ENCODE data around the gene PDE6A. TPM values are rescaled to one million over a fixed set of nuclear protein-coding genes. Genes with fewer than 3 reads are reported as not detected.

PDE6A gene
- total RNA-seq, 1 donor from 2014 or later, result not detected

GRCh38 chr5:149841851-149842793 lies 102.5 kb downstream of the PDE6A start:
- FAIRE-seq (no peak), DNase-seq (ENCODE audit: low spot score in 2 of 2) (no peak)

DNA sequence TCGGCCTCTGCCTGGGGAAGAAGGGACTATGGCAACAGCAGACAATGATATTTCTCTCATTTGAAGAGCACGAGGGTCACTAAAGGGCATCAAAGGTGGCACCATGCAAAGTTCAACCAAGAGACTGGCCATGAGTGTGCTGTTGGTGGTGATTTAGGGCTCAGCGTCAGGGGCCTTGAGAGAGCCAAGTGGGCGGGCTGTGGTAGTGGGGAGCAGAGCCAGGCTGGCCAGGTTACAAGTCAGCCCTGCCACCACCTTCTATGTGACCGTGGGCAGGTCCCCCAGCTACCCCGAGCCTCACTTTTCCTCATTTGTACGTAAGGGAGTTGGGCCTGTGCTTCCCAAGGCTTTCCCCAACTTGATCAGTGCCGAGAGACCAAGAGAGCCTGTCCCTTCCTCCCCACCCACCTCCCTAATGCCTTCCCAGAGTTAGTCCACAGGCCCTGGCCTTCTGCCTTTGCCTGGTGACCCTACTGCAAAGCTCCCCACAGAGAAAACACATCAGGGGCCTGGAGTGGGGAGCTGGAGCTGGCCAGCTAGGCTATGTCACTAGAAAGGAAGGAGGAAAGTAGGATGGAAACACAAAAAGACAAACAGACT lies 104.3 kb downstream of the PDE6A start:
- FAIRE-seq (no peak), DNase-seq (ENCODE audit: low spot score in 2 of 2) (no peak)

GRCh38 chr5:149839761-149840160 lies 104.8 kb downstream of the PDE6A start:
- DNase-seq (ENCODE audit: low spot score in 2 of 2) (no peak), FAIRE-seq (no peak)

DNA sequence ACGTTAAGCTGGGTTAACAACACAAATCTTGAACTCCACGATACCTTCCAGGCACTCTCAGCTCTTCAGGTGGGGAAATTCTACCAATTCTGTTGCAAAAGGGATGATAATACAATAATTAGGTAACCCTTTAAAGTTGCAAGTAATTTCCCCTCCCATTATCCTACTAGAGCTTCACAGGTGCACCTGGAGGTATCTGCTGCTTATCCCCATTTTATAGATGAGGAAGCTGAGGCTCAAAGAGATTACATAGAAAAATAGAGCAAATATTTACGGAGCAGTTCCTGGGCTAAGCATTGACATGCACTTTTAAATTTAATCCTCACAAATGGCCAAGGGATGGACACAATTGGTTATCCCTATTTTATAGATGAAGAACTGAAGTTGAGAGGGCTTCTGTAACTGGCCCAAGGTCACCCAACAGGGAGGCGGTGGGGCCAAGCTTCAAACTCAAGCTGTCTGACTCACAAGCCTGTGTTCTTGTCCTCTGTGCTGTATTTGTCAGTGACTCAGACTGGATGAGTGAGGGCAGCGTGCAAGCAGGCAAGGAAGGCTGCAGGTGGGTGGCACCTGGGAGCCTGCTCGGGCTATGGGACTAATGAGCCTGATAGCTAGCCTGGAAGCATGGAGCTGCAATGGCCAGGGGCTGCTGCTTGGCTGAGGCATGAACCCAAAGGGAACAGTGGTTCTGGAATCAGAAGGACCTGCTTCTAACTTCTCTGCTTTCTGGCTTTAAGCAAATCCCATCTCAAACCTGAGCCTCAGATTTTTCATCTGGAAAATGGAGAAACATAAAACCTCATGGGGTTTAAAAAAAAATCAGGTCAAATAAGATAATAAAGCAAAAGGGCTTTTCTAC lies 105.5 kb downstream of the PDE6A start:
- DNase-seq (ENCODE audit: low spot score in 2 of 2), result no peak
- FAIRE-seq, result no peak

GRCh38 chr5:149837680-149838269 lies 106.8 kb downstream of the PDE6A start:
- DNase-seq (ENCODE audit: low spot score in 2 of 2) (peak; percentile 36 to 76), FAIRE-seq (no peak)

- no peak for FAIRE-seq
- DNase-seq (ENCODE audit: low spot score in 2 of 2), result no peak
Measured at GRCh38 chr5:149836451-149837139, 108.0 kb downstream of the PDE6A start.

GRCh38 chr5:149834246-149834855 lies 110.2 kb downstream of the PDE6A start:
- DNase-seq (ENCODE audit: low spot score in 2 of 2) (peak; percentile 41 to 73), FAIRE-seq (no peak)

- FAIRE-seq (no peak), DNase-seq (ENCODE audit: low spot score in 2 of 2) (no peak)
Measured at GRCh38 chr5:149833116-149833827, 111.3 kb downstream of the PDE6A start.

GRCh38 chr5:149832636-149833035 lies 112.0 kb downstream of the PDE6A start:
- DNase-seq (ENCODE audit: low spot score in 2 of 2), result no peak
- FAIRE-seq, result no peak

GRCh38 chr5:149831492-149831891 lies 113.1 kb downstream of the PDE6A start:
- DNase-seq (ENCODE audit: low spot score in 2 of 2) (no peak), FAIRE-seq (no peak)

DNA sequence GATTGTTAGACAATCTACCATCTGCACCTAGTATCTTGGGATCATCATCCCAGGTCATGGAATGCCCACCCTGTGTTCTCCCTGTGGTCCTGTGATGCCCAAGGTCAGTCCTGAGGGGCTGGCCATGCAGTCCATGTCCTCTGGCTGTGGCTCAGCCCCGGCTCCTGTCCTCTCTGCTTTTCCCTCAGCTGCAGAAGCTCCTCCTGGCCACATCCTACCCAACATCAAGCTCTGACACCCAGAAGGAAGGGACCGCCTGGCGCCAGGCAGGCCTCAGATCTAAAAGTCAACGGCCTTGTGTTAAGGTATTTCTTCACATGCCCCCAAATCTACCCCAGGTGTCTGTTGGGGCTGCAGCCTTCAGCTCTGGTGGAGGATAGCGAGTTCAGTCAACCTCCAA lies 114.0 kb downstream of the PDE6A start:
- FAIRE-seq (no peak), DNase-seq (ENCODE audit: low spot score in 2 of 2) (no peak)

GRCh38 chr5:149829954-149830353 lies 114.6 kb downstream of the PDE6A start:
- DNase-seq (ENCODE audit: low spot score in 2 of 2), result no peak
- no peak for FAIRE-seq

DNA sequence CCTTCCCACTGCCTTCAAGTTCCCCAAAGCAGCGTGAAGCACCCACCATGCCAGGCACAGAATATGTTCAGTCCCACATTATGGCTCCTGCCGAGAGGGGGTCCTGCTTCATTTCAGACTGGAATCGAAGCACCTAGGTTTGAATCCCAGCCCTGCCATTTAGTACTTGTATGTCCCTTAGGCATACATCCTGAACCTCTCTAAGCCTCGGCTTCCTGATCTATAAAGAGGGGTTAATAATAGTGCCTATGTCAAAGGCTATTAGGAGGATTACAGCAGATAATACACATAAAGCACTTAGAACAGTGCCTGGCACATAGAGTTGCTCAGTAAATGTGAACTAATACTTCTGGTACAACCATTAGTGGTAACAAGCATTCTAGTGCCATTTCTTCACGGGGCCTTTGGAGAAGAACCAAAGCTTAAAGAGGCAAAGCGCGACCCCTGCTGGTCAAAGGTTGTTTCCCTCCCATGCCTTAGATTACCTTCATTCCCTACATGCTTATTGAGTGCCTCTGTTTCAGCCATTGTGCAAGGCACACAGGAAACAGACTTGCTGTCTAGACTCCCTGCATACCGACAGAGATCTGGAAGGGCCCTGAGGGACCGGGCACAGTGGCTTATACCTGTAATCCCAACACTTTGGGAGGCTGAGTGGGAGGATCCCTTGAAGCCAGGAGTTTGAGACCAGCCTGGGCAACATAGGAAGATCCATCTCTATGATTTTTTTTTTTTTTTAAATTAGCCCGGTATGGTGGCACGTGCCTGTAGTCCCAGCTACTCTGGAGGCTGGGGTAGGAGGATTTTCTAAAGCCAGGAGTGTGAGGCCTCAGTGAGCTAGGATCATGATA lies 116.2 kb downstream of the PDE6A start:
- DNase-seq (ENCODE audit: low spot score in 2 of 2) (peak; percentile 62 to 84), FAIRE-seq (no peak)

- DNase-seq (ENCODE audit: low spot score in 2 of 2) (no peak), FAIRE-seq (no peak)
Measured at GRCh38 chr5:149827546-149827945, 117.0 kb downstream of the PDE6A start.

DNA sequence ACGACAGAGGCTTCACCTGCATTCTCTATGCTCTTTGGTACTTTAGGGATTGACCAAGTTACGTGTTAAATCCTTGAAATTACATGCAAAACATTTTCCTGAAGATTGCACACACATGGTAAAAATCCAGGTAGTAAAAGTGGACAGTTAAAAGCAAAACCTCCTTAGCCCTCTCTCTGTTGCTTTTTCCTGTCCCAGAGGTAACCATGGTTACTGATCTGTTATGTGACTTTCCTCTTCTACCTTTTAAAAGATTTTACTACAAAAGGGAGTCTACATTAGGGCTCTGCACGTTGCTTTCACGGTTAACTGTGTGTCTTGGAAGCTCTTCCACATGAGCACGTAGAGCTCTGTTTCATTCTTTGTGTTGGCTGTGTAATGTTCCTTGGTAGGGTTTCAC lies 117.5 kb downstream of the PDE6A start:
- FAIRE-seq (no peak), DNase-seq (ENCODE audit: low spot score in 2 of 2) (no peak)

- no peak for FAIRE-seq
- no peak for DNase-seq (ENCODE audit: low spot score in 2 of 2)
Measured at GRCh38 chr5:149826574-149826973, 118.0 kb downstream of the PDE6A start.

DNA sequence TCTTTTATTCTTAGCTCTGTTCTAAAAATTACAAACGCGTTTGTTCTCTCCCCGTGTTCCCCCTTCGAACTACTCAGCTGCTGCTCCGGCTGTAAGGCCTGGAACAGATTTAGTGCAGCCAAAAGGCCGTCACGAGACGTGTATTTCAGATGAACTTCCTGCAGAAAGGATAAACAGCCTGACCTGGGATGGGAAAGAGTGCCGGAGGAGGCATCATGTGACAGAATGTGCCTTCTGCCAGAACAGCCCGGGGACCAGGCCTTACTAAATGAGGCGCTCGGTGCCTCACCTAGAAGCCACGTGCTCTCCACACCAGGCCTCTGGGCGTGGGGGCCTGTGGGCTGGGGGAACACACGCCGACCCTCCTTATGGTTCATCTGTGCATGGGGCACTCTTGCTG lies 119.7 kb downstream of the PDE6A start:
- FAIRE-seq, result no peak
- no peak for DNase-seq (ENCODE audit: low spot score in 2 of 2)

- FAIRE-seq (no peak), DNase-seq (ENCODE audit: low spot score in 2 of 2) (no peak)
Measured at GRCh38 chr5:149824120-149824519, 120.5 kb downstream of the PDE6A start.

Data from frontal cortex (tissue), 4 donors.